Heart left ventricle (tissue), 16 donors: ENCODE data around the gene TPPP. TPM values are rescaled to one million over a fixed set of nuclear protein-coding genes. Genes with fewer than 3 reads are reported as not detected.
"Not testable (repeated sequence)": the region's sequence is repeated elsewhere in the genome, so short reads cannot be mapped to it uniquely, and the experiment has no call there.

Experiments used
- ATAC-seq, 4 donors: fragments of 200-7000 bp; cut with Tn5 transposase; one replicate each; pipeline ENCODE4 v1.9.1; 2020 to 2022; ENCODE audit warnings: moderate library complexity in 4 of 4, mild to moderate bottlenecking in 3 of 4, moderate number of reproducible peaks in 1 of 4
- DNase-seq, 5 donors: peaks; one replicate each; pipeline ENCODE4 v3.0.0-alpha.2; 2020
- H3K27ac ChIP-seq, 12 donors: fragments of 200-600 bp; sonication (generic) in 4 of 12; one replicate each; pipeline versions ENCODE4 v1.5.0 to v1.8.0; 2016 to 2022; ENCODE audit warnings: mild to moderate bottlenecking in 2 of 12
- H3K27me3 ChIP-seq, 9 donors: fragments of 200-600 bp; sonication (generic) in 2 of 9; one replicate each; pipeline versions ENCODE4 v1.5.1 to v1.8.0; 2016 to 2022; ENCODE audit warnings: mild to moderate bottlenecking in 3 of 9
- H3K36me3 ChIP-seq, 9 donors: fragments of 200-600 bp; sonication (generic) in 2 of 9; one replicate each; pipeline versions ENCODE4 v1.5.0 to v1.8.0; 2018 to 2022; ENCODE audit warnings: mild to moderate bottlenecking in 2 of 9
- H3K4me1 ChIP-seq, 12 donors: fragments of 200-600 bp; sonication (generic) in 4 of 12; one replicate each; pipeline versions ENCODE4 v1.5.0 to v1.8.0; 2016 to 2022; ENCODE audit warnings: mild to moderate bottlenecking in 3 of 12
- H3K4me3 ChIP-seq, 12 donors: fragments of 200-600 bp; sonication (generic) in 4 of 12; one replicate each; pipeline versions ENCODE4 v1.5.0 to v1.8.0; 2017 to 2022; ENCODE audit warnings: mild to moderate bottlenecking in 9 of 12, moderate library complexity in 4 of 12
- H3K9me3 ChIP-seq, 12 donors: fragments of 200-600 bp; sonication (generic) in 4 of 12; one replicate each; pipeline versions ENCODE4 v1.5.0 to v1.8.0; 2016 to 2022; ENCODE audit warnings: mild to moderate bottlenecking in 1 of 12
- CTCF ChIP-seq, 12 donors: fragments of 200-600 bp; sonication (generic) in 4 of 12; IDR thresholded peaks; one replicate each; pipeline versions ENCODE4 v1.5.0 to v1.8.0; 2018 to 2022; ENCODE audit warnings: antibody characterized with exemption in 12 of 12, mild to moderate bottlenecking in 5 of 12
- POLR2A ChIP-seq, 2 donors: fragments of 450-650 bp; IDR thresholded peaks; one replicate each; pipeline ENCODE4 v1.6.1; 2017; ENCODE audit warnings: antibody characterized with exemption in 2 of 2, mild to moderate bottlenecking in 2 of 2, moderate library complexity in 2 of 2
- WGBS, 4 donors: extraction: QIAGEN DNeasy Blood & Tissue Kit in 2 of 4; methylation state at CpG; one replicate each; pipeline versions ENCODE4 v1.1.5 to v1.1.7; 2013 to 2018; 5-methylcytosine and 5-hydroxymethylcytosine counted together
- intact Hi-C, 10 donors: fragments of 100-400 bp; cut with DNase I; formaldehyde crosslinking; loops; one replicate each; pipeline versions ENCODE4 v1.11.1 to v1.14.2; 2022
- polyA plus RNA-seq, 2 donors: library from polyadenylated mRNA; stranded (reverse); fragments of 200-250 nt; gene quantifications; one replicate each; pipeline ENCODE4 v1.2.3, GENCODE V29; 2013
- total RNA-seq, 9 donors: library from RNA; depleted of rRNA in 2 of 9; stranded (reverse); fragments of >200 nt in 2 of 9; fragmentation: NEBNext Ultra II Directional in 3 of 9; extraction: Animal tissue kit (Norgen Biotek cat#: 25700) in 3 of 9; gene quantifications; one replicate each; pipeline versions ENCODE4 v1.1.0 to v1.2.4, GENCODE V29; 2016 to 2023
- donor health status: ischemic (EF 13 %, LVEDD 7.1; RV severe dilation, severe dysfunction).
- donor health status: healthy with polysubstance abuse.
- donor health status: DM: no; HTN: yes; CAD: no.
- donor health status: DM: no; HTN: no; CAD: no.
- donor health status: ischemic (EF 25% LVEDD 6.9; RV normal size, moderate dysfunction).
- donor health status: ischemic (EF 25% LVEDD 5.7; RV mildly dilated, moderate dysfunction).
- donor health status: healthy.
- donor health status: DM: yes; HTN: yes; CAD: no.
- donor health status: ischemic (EF 35%, LVEDD 5.7; RV mildly dilated, moderate dysfunction).
- donor health status: nonischemic (EF 11% LVEDD 7.7; RV severe dilation, severe dysfunction).
- donor health status: DM: yes; HTN: yes; CAD: no.
- donor health status: PGD.
- donor health status: ischemic (EF 29% LVEDD 5.4; RV normal size, mild dysfunction).
- donor health status: nonischemic (EF 23%, LVEDD 6.1; RV moderate dilation, normal function).

The TPPP gene
- total and polyA plus RNA-seq, 11 donors = 7.5 to 31.2 (median 14.9) TPM

DNA sequence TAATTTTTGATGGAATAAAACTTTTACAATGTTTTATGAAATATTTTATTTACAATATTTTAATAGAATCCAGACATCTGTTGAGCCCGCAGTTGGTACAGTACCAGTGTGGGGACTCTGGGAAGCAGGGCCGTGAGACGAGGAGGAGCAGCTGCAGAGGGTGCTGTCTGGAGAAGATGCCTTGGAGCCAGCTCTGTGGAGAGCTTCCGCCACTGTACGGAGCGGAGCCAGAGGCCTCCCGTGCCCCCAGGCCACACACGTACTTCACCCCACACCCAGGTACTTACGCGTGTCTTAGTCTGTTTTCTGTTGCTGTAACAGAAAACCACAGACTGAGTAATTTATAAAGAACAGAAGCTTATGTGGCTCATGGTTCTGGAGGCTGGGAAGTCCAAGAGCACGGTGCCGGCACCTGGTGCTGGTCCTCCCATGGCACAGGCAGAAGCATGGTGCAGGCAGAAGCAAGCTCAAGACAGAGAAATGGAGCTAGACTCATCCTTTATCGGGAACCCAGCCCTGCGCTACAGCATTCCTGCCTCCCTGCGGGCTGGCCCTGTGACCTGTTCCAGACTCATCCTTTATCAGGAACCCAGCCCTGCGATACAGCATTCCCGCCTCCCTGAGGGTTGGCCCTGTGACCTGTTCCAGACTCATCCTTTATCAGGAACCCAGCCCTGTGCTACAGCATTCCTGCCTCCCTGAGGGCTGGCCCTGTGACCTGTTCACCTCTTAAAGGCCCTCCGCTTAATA is 57.7 kb downstream of the TPPP start:
- TF ChIP-seq CTCF (IDR thresholded peaks at IDR 0.05) = no peak
- no peak for TF ChIP-seq POLR2A (IDR thresholded peaks at IDR 0.05)
- Histone ChIP-seq H3K4me1 (no peaks in the 10 kb centered on the region), H3K9me3 (peaks cover 0 to 7% (median 0%) of the 10 kb centered on the region in 12 donors), H3K36me3 (peaks cover 0 to 36% (median 17%) of the 10 kb centered on the region in 9 donors), H3K4me3 (no peak overlapping the region), H3K27ac (no peak overlapping the region), H3K27me3 (no peaks in the 10 kb centered on the region)
- no peak for ATAC-seq
- intact Hi-C loops = no loop called here
- WGBS, 4 donors = 89 to 98% (median 94%) methylated on average over 18 of the region's 18 CpGs
- no peak for DNase-seq

- intact Hi-C loops = no loop called here
- no peaks in the 10 kb centered on the region for H3K4me1 ChIP-seq
- WGBS, 4 donors = 96 to 99% (median 98%) methylated on average over 9 to 12 of the region's 12 CpGs
- no peak for TF ChIP-seq POLR2A (IDR thresholded peaks at IDR 0.05)
- TF ChIP-seq CTCF (IDR thresholded peaks at IDR 0.05) = no peak
- no peaks in the 10 kb centered on the region for H3K27me3 ChIP-seq
- peaks cover 0 to 7% (median 0%) of the 10 kb centered on the region in 12 donors for H3K9me3 ChIP-seq
- H3K27ac ChIP-seq = no peak overlapping the region
- H3K4me3 ChIP-seq = no peak overlapping the region
- DNase-seq = no peak
- peaks cover 0 to 31% (median 17%) of the 10 kb centered on the region in 9 donors for H3K36me3 ChIP-seq
- ATAC-seq = no peak
These were observed 59.0 kb downstream of the TPPP start for GRCh38 chr5:634191-634590.

- H3K36me3 ChIP-seq = peaks cover 0 to 29% (median 17%) of the 10 kb centered on the region in 9 donors
- intact Hi-C loops = no loop called here
- DNase-seq = no peak
These were observed 59.6 kb downstream of the TPPP start for GRCh38 chr5:633501-633955.

DNA sequence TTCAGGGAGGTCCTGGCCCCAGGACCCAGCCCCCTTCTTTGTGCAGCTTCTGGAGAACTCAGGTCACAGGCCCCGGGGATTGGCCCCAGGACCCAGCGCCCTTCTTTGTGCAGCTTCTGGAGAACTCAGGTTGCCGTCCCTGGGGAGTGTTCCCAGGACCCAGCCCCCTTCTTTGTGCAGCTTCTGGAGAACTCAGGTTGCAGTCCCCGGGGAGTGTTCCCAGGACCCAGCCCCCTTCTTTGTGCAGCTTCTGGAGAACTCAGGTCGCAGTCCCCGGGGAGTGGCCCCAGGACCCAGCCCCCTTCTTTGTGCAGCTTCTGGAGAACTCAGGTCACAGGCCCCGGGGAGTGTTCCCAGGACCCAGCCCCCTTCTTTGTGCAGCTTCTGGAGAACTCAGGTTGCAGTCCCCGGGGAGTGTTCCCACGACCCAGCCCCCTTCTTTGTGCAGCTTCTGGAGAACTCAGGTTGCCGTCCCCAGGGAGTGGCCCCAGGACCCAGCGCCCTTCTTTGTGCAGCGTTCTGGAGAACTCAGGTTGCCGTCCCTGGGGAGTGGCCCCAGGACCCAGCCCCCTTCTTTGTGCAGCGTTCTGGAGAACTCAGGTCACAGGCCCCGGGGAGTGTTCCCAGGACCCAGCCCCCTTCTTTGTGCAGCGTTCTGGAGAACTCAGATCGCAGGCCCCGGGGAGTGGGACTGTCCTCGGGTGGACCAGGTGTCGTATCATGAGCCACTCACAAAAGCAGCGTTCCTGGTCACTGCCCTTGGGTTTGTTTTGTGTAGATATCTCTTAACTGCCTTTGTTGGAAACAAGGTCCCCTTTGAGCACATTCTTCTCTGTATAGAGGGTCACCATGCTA is 64.6 kb downstream of the TPPP start:
- H3K36me3 ChIP-seq = peaks cover 0 to 17% (median 5%) of the 10 kb centered on the region in 9 donors
- H3K27me3 ChIP-seq, H3K4me3 ChIP-seq, H3K4me1 ChIP-seq, H3K9me3 ChIP-seq, H3K27ac ChIP-seq, intact Hi-C loops, ATAC-seq: not testable (repeated sequence)
- WGBS, 4 donors = 74 to 96% (median 90%) methylated on average over 16 to 21 of the region's 21 CpGs
- peak in 2 of 5 donors; percentile 4 to 53 for DNase-seq

More at GRCh38 chr5:633501-633955, 59.6 kb downstream of the TPPP start:
- ATAC-seq = no peak
- no peaks in the 10 kb centered on the region for H3K27me3 ChIP-seq
- no peak overlapping the region for H3K4me3 ChIP-seq
- peaks cover 0 to 7% (median 0%) of the 10 kb centered on the region in 12 donors for H3K9me3 ChIP-seq
- TF ChIP-seq CTCF (IDR thresholded peaks at IDR 0.05) (no peak), POLR2A (IDR thresholded peaks at IDR 0.05) (no peak)
- no peaks in the 10 kb centered on the region for H3K4me1 ChIP-seq
- H3K27ac ChIP-seq = no peak overlapping the region
- 78 to 83% (median 80%) methylated on average over 20 of the region's 20 CpGs for WGBS, 4 donors
